ENCODE data around the gene RASSF5.

The RASSF5 gene

GRCh38 chr1:206489980-206490770 lies 17.2 kb upstream of the RASSF5 start:
- no peak overlapping the region for H3K4me3 ChIP-seq (ENCODE audit: low read length)
- no peak overlapping the region for H2AFZ ChIP-seq (ENCODE audit: low read length)
- H4K20me1 ChIP-seq (ENCODE audit: insufficient read depth, low read length): no peaks in the 10 kb centered on the region
- H3K27me3 ChIP-seq (replicated peaks; ENCODE audit: insufficient read depth, low read length): no peaks in the 10 kb centered on the region
- H3K9me2 ChIP-seq (replicated peaks; ENCODE audit: insufficient read depth, low read length): no peaks in the 10 kb centered on the region
- H3K36me3 ChIP-seq (replicated peaks; ENCODE audit: insufficient read depth, low read length): 0 out of 2 replicates have a peak, but pooled peaks cover 2% of the 10 kb centered on the region
- no peak overlapping the region for H3K9ac ChIP-seq (ENCODE audit: low read length)
- no peaks in the 10 kb centered on the region for H3K79me2 ChIP-seq (ENCODE audit: low read length)
- peaks cover 2% of the 10 kb centered on the region; the same call in 1 of the 2 replicates for H3F3A ChIP-seq (ENCODE audit: insufficient read depth, low read length)
- no peak overlapping the region for H3K27ac ChIP-seq (ENCODE audit: low read length)
- H3K4me1 ChIP-seq (ENCODE audit: low read length): peaks cover 9% of the 10 kb centered on the region
- no peaks in the 10 kb centered on the region for H3K9me3 ChIP-seq (replicated peaks; ENCODE audit: insufficient read depth, low read length)
- peak; percentile 76 for DNase-seq
- H3K4me2 ChIP-seq (ENCODE audit: low read depth, low read length): no peak overlapping the region
- TF ChIP-seq CTCF (IDR thresholded peaks at IDR 0.05; ENCODE audit: low read length) (peak; percentile 99), EZH2phosphoT487 (IDR thresholded peaks at IDR 0.05; ENCODE audit: low read length) (no peak), EZH2 (optimal IDR thresholded peaks at IDR 0.05; ENCODE audit: low read depth, low read length) (no peak)

GRCh38 chr1:206490771-206491405 lies 16.4 kb upstream of the RASSF5 start:
- no peak for DNase-seq
- TF ChIP-seq EZH2phosphoT487 (IDR thresholded peaks at IDR 0.05; ENCODE audit: low read length): no peak
- TF ChIP-seq EZH2 (optimal IDR thresholded peaks at IDR 0.05; ENCODE audit: low read depth, low read length): no peak
- no peak for TF ChIP-seq CTCF (IDR thresholded peaks at IDR 0.05; ENCODE audit: low read length)

GRCh38 chr1:206491616-206492015 lies 15.7 kb upstream of the RASSF5 start:
- Histone ChIP-seq H3K9me2 (replicated peaks; ENCODE audit: insufficient read depth, low read length) (no peaks in the 10 kb centered on the region), H3K36me3 (replicated peaks; ENCODE audit: insufficient read depth, low read length) (0 out of 2 replicates have a peak, but pooled peaks cover 2% of the 10 kb centered on the region), H3K79me2 (ENCODE audit: low read length) (no peaks in the 10 kb centered on the region), H3K4me3 (ENCODE audit: low read length) (no peak overlapping the region), H3K4me1 (ENCODE audit: low read length) (peaks cover 19% of the 10 kb centered on the region), H3K9ac (ENCODE audit: low read length) (no peak overlapping the region), H2AFZ (ENCODE audit: low read length) (no peak overlapping the region), H3K4me2 (ENCODE audit: low read depth, low read length) (no peak overlapping the region), H3K27me3 (replicated peaks; ENCODE audit: insufficient read depth, low read length) (no peaks in the 10 kb centered on the region), H3K27ac (ENCODE audit: low read length) (no peak overlapping the region), H4K20me1 (ENCODE audit: insufficient read depth, low read length) (no peaks in the 10 kb centered on the region), H3F3A (ENCODE audit: insufficient read depth, low read length) (peaks cover 4% of the 10 kb centered on the region; the same call in 1 of the 2 replicates), H3K9me3 (replicated peaks; ENCODE audit: insufficient read depth, low read length) (no peaks in the 10 kb centered on the region)
- no peak for DNase-seq
- no peak for TF ChIP-seq CTCF (IDR thresholded peaks at IDR 0.05; ENCODE audit: low read length)
- TF ChIP-seq EZH2 (optimal IDR thresholded peaks at IDR 0.05; ENCODE audit: low read depth, low read length): no peak
- no peak for TF ChIP-seq EZH2phosphoT487 (IDR thresholded peaks at IDR 0.05; ENCODE audit: low read length)

More at GRCh38 chr1:206490771-206491405, 16.4 kb upstream of the RASSF5 start:
- peaks cover 4% of the 10 kb centered on the region; the same call in 1 of the 2 replicates for H3F3A ChIP-seq (ENCODE audit: insufficient read depth, low read length)
- H3K27me3 ChIP-seq (replicated peaks; ENCODE audit: insufficient read depth, low read length): no peaks in the 10 kb centered on the region
- no peak overlapping the region for H2AFZ ChIP-seq (ENCODE audit: low read length)
- H3K79me2 ChIP-seq (ENCODE audit: low read length): no peaks in the 10 kb centered on the region
- H4K20me1 ChIP-seq (ENCODE audit: insufficient read depth, low read length): no peaks in the 10 kb centered on the region
- H3K9ac ChIP-seq (ENCODE audit: low read length): no peak overlapping the region
- no peak overlapping the region for H3K27ac ChIP-seq (ENCODE audit: low read length)
- H3K9me2 ChIP-seq (replicated peaks; ENCODE audit: insufficient read depth, low read length): no peaks in the 10 kb centered on the region
- 0 out of 2 replicates have a peak, but pooled peaks cover 2% of the 10 kb centered on the region for H3K36me3 ChIP-seq (replicated peaks; ENCODE audit: insufficient read depth, low read length)
- H3K9me3 ChIP-seq (replicated peaks; ENCODE audit: insufficient read depth, low read length): no peaks in the 10 kb centered on the region
- H3K4me2 ChIP-seq (ENCODE audit: low read depth, low read length): no peak overlapping the region
- H3K4me1 ChIP-seq (ENCODE audit: low read length): peaks cover 17% of the 10 kb centered on the region
- no peak overlapping the region for H3K4me3 ChIP-seq (ENCODE audit: low read length)

Measured in MM.1S (cell line).